BJ (cell line): ENCODE measurements around the gene KRTAP19-7. TPM values are rescaled to one million over a fixed set of nuclear protein-coding genes. Genes with fewer than 3 reads are reported as not detected.

ENCODE experiments used
- CTCF ChIA-PET: fragments of 350-600 bp; formaldehyde crosslinking; extraction: SDS; loops from one replicate; lab custom pipeline; 2021; ENCODE audit warnings: antibody characterized with exemption, inconsistent platforms; lab: Yijun Ruan, JAX
- POLR2A ChIA-PET: fragments of 300-600 bp; sonication (Branson Sonifier 250); formaldehyde crosslinking; extraction: SDS; loops from one replicate; lab custom pipeline; 2021; ENCODE audit warnings: antibody characterized with exemption; lab: Charles Lee
- DNase-seq: peaks from one replicate; pipeline ENCODE4 v3.0.0-alpha.2; 2011; ENCODE audit warnings: low read depth
- H3K27me3 ChIP-seq: 2 replicates; pipeline ENCODE4 v1.6.0; 2011; ENCODE audit warnings: low read length; ENCODE audit not compliant: control insufficient read depth, insufficient read depth
- H3K36me3 ChIP-seq: 2 replicates; pipeline ENCODE4 v1.5.1; 2011; ENCODE audit warnings: low read length; ENCODE audit not compliant: control insufficient read depth, insufficient read depth
- H3K4me3 ChIP-seq: 2 replicates; pipeline ENCODE4 v1.5.1; 2011; ENCODE audit warnings: low read depth, mild to moderate bottlenecking, control low read depth, low read length
- polyA plus RNA-seq: library from polyadenylated mRNA; depleted of rRNA; stranded (reverse); fragments of >200 nt; gene quantifications from 2 replicates; pipeline ENCODE4 v1.2.3, GENCODE V29; 2011; rRNA removed
- small RNA-seq: library from RNA; depleted of rRNA; stranded (forward); fragments of <200 nt; gene quantifications from one replicate; pipeline ENCODE3, GENCODE V24; 2012; ENCODE audit warnings: low replicate concordance, low read depth; ENCODE audit not compliant: insufficient read length
- TF ChIP-seq, protein P1 (sequence below): IDR thresholded peaks from 2 replicates; pipeline ENCODE4 v1.5.1; 2011; ENCODE audit warnings: low read depth, mild to moderate bottlenecking, control low read depth, inconsistent platforms, low read length, moderate library complexity; ENCODE audit not compliant: insufficient read depth

KRTAP19-7 gene
- polyA plus RNA-seq, 1 experiment, result not detected

DNA sequence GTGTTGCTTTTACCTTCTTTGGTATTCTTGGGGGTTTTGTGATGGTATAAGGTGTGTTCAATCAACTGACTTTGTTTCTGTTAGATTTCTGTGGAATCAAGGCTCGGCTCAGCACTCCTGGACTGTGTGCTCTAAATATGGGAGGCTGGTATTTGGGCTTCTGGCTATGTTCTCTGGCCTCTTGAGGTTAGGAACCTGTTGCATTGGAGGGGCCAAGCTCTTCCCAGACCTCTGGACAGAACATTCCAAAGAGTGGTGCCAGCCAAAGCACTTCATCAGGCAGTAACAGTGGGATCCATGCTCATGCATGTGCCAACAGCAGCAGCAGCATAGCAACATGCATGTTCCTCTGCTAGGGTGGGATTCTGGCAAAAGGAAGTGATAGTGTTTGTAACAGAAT, 8.3 kb downstream of the KRTAP19-7 start:
- ChIA-PET CTCF (no interaction called here), POLR2A (no interaction called here)
- Histone ChIP-seq H3K27me3 (no peaks in the 10 kb centered on the region), H3K4me3 (no peak overlapping the region), H3K36me3 (no peaks in the 10 kb centered on the region)
- DNase-seq, result no peak
- TF ChIP-seq, protein P1, sequence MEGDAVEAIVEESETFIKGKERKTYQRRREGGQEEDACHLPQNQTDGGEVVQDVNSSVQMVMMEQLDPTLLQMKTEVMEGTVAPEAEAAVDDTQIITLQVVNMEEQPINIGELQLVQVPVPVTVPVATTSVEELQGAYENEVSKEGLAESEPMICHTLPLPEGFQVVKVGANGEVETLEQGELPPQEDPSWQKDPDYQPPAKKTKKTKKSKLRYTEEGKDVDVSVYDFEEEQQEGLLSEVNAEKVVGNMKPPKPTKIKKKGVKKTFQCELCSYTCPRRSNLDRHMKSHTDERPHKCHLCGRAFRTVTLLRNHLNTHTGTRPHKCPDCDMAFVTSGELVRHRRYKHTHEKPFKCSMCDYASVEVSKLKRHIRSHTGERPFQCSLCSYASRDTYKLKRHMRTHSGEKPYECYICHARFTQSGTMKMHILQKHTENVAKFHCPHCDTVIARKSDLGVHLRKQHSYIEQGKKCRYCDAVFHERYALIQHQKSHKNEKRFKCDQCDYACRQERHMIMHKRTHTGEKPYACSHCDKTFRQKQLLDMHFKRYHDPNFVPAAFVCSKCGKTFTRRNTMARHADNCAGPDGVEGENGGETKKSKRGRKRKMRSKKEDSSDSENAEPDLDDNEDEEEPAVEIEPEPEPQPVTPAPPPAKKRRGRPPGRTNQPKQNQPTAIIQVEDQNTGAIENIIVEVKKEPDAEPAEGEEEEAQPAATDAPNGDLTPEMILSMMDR, result no peak

DNA sequence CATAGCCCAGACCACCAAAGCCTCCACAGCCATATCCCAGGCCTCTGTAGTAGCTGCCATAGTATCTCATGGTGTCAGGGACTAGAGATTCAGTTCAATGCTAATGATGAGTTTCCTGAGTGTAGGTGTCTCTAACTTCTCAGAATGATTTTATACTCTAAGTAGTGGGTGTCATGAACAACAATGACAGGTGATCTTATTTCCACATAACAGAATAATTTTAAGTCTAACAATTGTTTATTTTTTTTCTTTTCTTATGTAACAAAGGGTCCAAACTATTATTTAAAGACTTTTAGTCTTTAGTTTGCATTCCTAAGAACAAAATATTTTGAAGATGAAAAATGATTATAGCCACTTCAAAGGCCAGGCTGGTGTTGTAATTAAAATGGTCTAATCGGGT, 19.4 kb downstream of the KRTAP19-7 start, which contains the start of gene KRTAP19-6:
Gene KRTAP19-6, minus strand, starts transcription at position 101 of the 400 bp plus-strand sequence. Its CDS starts 31 bp downstream, at position 70.
- no peaks in the 10 kb centered on the region for H3K27me3 ChIP-seq
- TF ChIP-seq, protein P1, result no peak
- POLR2A ChIA-PET, result no interaction called here
- no peak within 1 kb of the TSS for H3K4me3 ChIP-seq
- no peaks in the 10 kb centered on the region for H3K36me3 ChIP-seq
- CTCF ChIA-PET, result interaction anchor here (0.5 kb wide), 1 partner anchor 292 kb away, joined by 3 read pairs; no protein-coding TSS in a partner anchor
- DNase-seq, result no peak

DNA sequence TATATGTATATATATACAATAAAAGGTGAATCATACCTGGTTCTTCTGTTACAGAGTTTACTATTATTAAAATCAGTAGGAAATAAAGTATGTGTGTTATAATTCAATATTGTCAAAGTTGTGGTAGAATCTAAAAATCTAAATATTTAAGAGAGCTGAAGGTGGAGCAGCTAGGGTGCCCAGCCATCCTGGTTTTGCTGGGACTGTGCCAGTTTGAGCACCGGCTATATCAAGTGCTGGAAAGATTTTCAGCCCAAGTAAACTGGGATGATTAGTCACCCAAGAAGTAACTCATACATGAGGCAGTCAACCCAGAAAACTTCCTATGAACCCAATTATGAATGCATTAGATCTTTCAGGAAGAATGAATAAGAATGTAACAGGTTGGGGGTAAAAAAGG, 42.2 kb downstream of the KRTAP19-7 start:
- Histone ChIP-seq H3K36me3 (no peaks in the 10 kb centered on the region), H3K27me3 (no peaks in the 10 kb centered on the region), H3K4me3 (no peak overlapping the region)
- no peak for DNase-seq
- ChIA-PET POLR2A (no interaction called here), CTCF (no interaction called here)
- TF ChIP-seq, protein P1, result no peak

DNA sequence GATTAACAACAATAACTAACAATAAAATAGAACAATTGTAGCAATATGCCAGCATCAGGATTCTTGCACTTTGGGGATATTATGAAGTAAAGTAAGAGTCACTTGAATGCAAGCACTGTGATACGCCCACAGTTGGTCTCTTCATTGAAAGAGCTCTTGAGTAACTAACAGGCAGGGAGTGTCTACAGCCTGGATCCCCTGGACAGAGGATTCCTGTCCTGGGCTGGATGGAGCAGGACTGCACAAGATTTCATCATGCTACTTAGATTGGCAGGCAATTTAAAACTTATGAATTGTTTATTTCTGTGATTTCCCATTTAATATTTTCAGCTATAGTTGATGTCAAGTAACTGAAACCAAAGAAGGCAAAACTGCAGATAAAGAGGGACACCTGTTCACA, 45.4 kb downstream of the KRTAP19-7 start:
- DNase-seq, result no peak
- Histone ChIP-seq H3K36me3 (no peaks in the 10 kb centered on the region), H3K4me3 (no peak overlapping the region), H3K27me3 (no peaks in the 10 kb centered on the region)
- CTCF ChIA-PET, result interaction anchor here (0.7 kb wide), 1 partner anchor 19 kb away, joined by 3 read pairs; no protein-coding TSS in a partner anchor
- TF ChIP-seq, protein P1, result no peak
- POLR2A ChIA-PET, result no interaction called here

Small RNAs within 50 kb of the gene (small RNA-seq; reads per million reads assigned to genes)
- gene AP000567.1, result not detected
- not detected for gene KRTAP19-10P
- gene KRTAP19-11P, result not detected
- not detected for gene KRTAP22-1
- gene KRTAP22-2, result not detected

Other genes starting within 250 kb of the KRTAP19-7 start
- gene KRTAP26-1, start 241.0 kb downstream of the KRTAP19-7 start, polyA plus RNA-seq, result not detected in 2 replicates
- gene KRTAP27-1, start 223.6 kb downstream of the KRTAP19-7 start, polyA plus RNA-seq, result not detected in 2 replicates
- not detected in 2 replicates for gene KRTAP23-1, start 212.7 kb downstream of the KRTAP19-7 start, polyA plus RNA-seq
- not detected in 2 replicates for gene KRTAP13-2, start 189.0 kb downstream of the KRTAP19-7 start, polyA plus RNA-seq
- not detected in 2 replicates for gene KRTAP13-1, start 165.3 kb downstream of the KRTAP19-7 start, polyA plus RNA-seq
- gene KRTAP13-3, start 135.4 kb downstream of the KRTAP19-7 start, polyA plus RNA-seq, result not detected in 2 replicates
- not detected in 2 replicates for gene KRTAP13-4, start 131.1 kb downstream of the KRTAP19-7 start, polyA plus RNA-seq
- not detected in 2 replicates for gene KRTAP15-1, start 121.0 kb downstream of the KRTAP19-7 start, polyA plus RNA-seq
- not detected in 2 replicates for gene KRTAP19-1, start 80.9 kb downstream of the KRTAP19-7 start, polyA plus RNA-seq
- gene KRTAP19-2, start 73.9 kb downstream of the KRTAP19-7 start, polyA plus RNA-seq, result not detected in 2 replicates
- not detected in 2 replicates for gene KRTAP19-3, start 69.3 kb downstream of the KRTAP19-7 start, polyA plus RNA-seq
- gene KRTAP19-4, start 64.1 kb downstream of the KRTAP19-7 start, polyA plus RNA-seq, result not detected in 2 replicates
- not detected in 2 replicates for gene KRTAP19-5, start 59.2 kb downstream of the KRTAP19-7 start, polyA plus RNA-seq
- not detected in 2 replicates for gene KRTAP19-6, start 19.4 kb downstream of the KRTAP19-7 start, polyA plus RNA-seq
- gene KRTAP22-2, start 29.1 kb upstream of the KRTAP19-7 start, polyA plus RNA-seq, result not detected in 2 replicates
- not detected in 2 replicates for gene KRTAP6-3, start 31.1 kb upstream of the KRTAP19-7 start, polyA plus RNA-seq
- not detected in 2 replicates for gene KRTAP6-2, start 37.6 kb upstream of the KRTAP19-7 start, polyA plus RNA-seq
- gene KRTAP22-1, start 39.8 kb upstream of the KRTAP19-7 start, polyA plus RNA-seq, result not detected in 2 replicates
- gene KRTAP6-1, start 52.6 kb upstream of the KRTAP19-7 start, polyA plus RNA-seq, result not detected in 2 replicates
- not detected in 2 replicates for gene KRTAP20-1, start 55.1 kb upstream of the KRTAP19-7 start, polyA plus RNA-seq
- not detected in 2 replicates for gene KRTAP20-4, start 59.3 kb upstream of the KRTAP19-7 start, polyA plus RNA-seq
- not detected in 2 replicates for gene KRTAP20-2, start 73.9 kb upstream of the KRTAP19-7 start, polyA plus RNA-seq
- gene KRTAP20-3, start 81.5 kb upstream of the KRTAP19-7 start, polyA plus RNA-seq, result not detected in 2 replicates
- not detected in 2 replicates for gene KRTAP21-3, start 157.5 kb upstream of the KRTAP19-7 start, polyA plus RNA-seq
- not detected in 2 replicates for gene KRTAP21-2, start 185.9 kb upstream of the KRTAP19-7 start, polyA plus RNA-seq
- gene KRTAP21-1, start 194.1 kb upstream of the KRTAP19-7 start, polyA plus RNA-seq, result not detected in 2 replicates